Skin epidermis (tissue), 12 donors: ENCODE measurements around the gene BYSL.

ENCODE experiments used
- H3K27ac ChIP-seq, 21 experiments: fragments of 200-600 bp; sonication (generic) in 11 of 21; one replicate each; pipeline ENCODE4 v1.5.0; 2020; ENCODE audit warnings: mild to moderate bottlenecking in 3 of 21, inconsistent platforms in 2 of 21, moderate library complexity in 2 of 21
- H3K4me3 ChIP-seq, 7 experiments: fragments of 200-600 bp; sonication (generic) in 2 of 7; one replicate each; pipeline ENCODE4 v1.5.0; 2020; ENCODE audit warnings: inconsistent platforms in 2 of 7, mild to moderate bottlenecking in 2 of 7, moderate library complexity in 1 of 7

BYSL gene

DNA sequence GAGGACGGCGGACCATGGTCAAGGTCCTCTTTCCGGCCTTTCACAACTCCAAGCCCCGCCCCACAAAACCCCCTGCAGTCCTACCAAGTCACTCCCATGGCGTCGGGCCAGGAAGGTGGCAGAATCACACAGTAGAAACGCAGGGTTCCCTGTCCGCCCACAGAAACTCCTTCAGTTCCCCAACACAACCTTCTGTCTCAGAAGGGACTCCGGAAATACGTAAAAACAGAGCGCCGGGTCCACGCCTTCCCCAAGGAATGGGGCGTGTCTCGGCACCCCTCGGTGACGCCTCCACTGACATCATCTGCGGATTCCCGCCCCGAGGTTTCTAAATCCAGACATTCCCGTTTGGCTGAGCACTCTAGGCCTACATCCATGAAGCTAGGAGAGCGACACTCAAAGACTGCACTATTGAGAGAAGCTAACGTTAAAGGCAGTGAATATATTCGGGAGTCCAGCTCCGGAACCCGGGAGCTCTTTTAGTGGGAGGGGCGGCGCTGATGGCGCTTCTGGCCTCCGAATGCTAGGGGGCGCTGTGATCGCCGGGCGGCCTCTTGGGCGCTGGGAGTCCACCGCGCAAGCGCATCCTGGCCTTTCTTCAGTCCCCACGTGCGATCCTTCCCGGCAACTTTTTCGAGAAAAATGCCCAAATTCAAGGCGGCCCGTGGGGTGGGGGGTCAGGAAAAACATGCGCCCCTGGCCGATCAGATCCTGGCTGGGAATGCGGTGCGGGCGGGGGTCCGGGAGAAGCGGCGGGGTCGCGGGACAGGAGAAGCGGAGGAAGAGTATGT lies at the start of gene BYSL, which contains the start of gene MED20:
TSS of gene BYSL (plus strand) at position 579 of the 791 bp plus-strand sequence. CDS start at position 643, 64 bp downstream.
TSS of gene MED20 (minus strand) at position 219 of the 791 bp plus-strand sequence. CDS start at position 98, 121 bp downstream.
- Histone ChIP-seq H3K4me3 (peak within 1 kb of the TSS; percentile 55 to 97 (median 73)), H3K27ac (peak within 1 kb of the TSS; percentile 79 to 99 (median 95))

GRCh38 chr6:41871691-41872090 lies 49.6 kb upstream of the BYSL start:
- Histone ChIP-seq H3K4me3 (no peak overlapping the region), H3K27ac (no peak overlapping the region)

GRCh38 chr6:41872147-41872546 lies 49.2 kb upstream of the BYSL start:
- H3K27ac ChIP-seq = no peak overlapping the region
- H3K4me3 ChIP-seq = no peak overlapping the region

DNA sequence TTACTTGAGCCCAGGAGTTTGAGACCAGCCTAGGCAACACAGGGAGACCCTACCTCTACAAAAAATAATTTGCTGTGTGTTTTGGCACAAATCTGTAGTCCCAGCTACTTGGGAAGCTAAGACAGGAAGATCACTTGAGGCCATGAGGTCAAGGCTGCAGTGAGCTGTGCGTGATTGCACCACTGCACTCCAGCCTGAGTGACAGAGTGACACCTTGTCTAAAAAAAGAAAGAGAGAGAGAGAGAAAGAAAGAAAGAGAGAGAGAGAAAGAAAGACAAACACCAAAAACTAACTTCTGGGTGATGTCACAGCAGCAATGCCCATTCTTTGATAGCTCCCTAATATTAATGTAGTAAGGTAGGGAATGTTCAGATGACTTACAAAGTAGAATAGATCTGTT lies 46.6 kb upstream of the BYSL start:
- Histone ChIP-seq H3K4me3 (no peak overlapping the region), H3K27ac (no peak overlapping the region)

- no peak overlapping the region for H3K4me3 ChIP-seq
- H3K27ac ChIP-seq = no peak overlapping the region
Measured at GRCh38 chr6:41877051-41877680, 44.1 kb upstream of the BYSL start.

GRCh38 chr6:41878246-41878645 lies 43.1 kb upstream of the BYSL start:
- Histone ChIP-seq H3K4me3 (no peak overlapping the region), H3K27ac (no peak overlapping the region)

- no peak overlapping the region for H3K27ac ChIP-seq
Measured at GRCh38 chr6:41878961-41879405, 42.3 kb upstream of the BYSL start.

GRCh38 chr6:41881506-41881905 lies 39.8 kb upstream of the BYSL start:
- Histone ChIP-seq H3K4me3 (no peak overlapping the region), H3K27ac (no peak overlapping the region)

More at GRCh38 chr6:41878961-41879405, 42.3 kb upstream of the BYSL start:
- H3K4me3 ChIP-seq = no peak overlapping the region

DNA sequence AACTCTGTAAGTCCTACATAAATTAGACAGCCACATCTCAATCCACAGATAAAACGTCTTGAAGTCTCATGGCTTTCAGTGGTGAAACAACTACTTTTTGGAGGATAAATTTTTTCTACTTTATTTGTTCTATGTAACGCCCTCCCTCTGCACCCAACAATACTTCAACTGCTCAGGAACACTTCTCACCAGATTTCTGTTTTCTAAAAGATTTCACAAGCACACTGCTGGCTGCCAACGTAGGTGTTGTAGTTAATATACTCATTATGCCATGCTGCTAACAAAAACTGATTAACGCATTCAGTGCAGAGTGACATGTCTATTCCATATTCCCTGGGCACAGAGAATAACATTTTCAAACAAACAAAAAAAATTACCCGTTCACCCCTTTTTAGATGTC lies 36.3 kb upstream of the BYSL start:
- H3K27ac ChIP-seq = no peak overlapping the region
- no peak overlapping the region for H3K4me3 ChIP-seq

DNA sequence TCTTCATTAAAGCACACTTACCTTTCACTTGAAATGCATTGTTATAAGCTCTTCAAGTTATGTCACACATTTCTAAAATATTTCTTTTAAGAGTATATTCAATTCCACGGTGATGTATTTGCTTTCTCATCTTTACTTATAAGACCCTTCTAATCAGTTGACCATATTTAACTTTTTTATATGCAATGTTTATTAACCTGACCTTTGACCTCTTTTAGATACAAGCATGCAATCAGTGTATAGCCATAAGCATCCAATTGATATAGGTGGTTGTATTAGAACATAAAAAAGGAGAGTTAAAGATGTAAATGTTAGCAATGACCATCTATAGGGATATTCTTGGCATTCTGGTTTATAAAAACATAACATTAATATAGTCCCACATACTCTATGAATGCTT lies 35.4 kb upstream of the BYSL start:
- Histone ChIP-seq H3K27ac (no peak overlapping the region), H3K4me3 (no peak overlapping the region)

- peak overlapping the region in 2 of 21 experiments; percentile 16 to 50 for H3K27ac ChIP-seq
- H3K4me3 ChIP-seq = no peak overlapping the region
Measured at GRCh38 chr6:41887331-41887751, 34.0 kb upstream of the BYSL start.

DNA sequence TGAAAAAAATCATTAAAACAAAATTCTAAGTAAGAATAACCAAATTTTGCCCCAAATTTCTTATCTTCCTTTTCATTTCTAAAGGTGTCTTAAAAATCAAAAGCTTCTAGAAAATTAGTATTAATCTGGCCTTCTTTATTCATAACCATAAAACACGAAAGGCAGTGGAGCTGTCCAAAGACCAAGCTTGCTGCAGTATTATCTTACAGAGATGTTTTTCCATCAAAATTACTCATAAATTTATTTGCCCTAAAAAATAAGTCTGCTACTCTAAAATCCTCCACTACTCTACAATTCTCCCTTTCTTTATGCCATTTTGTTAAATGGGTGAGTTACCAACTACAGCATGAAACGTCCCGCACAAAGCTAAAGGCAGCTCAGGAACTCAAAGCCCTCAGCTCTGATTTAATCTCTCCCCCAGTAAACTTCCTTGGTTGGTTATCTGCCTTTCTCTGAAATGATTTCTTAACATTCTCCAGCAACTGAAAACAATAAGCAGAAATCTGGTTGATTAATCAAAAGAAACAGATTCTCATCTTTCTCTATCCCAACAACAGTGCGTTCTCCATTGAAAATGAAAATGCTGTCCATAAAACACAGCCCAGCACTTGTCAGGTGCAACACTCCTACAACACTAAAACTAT lies 28.3 kb upstream of the BYSL start:
- Histone ChIP-seq H3K27ac (no peak overlapping the region), H3K4me3 (no peak overlapping the region)

- Histone ChIP-seq H3K4me3 (peak overlapping the region; percentile 52 to 80 (median 70)), H3K27ac (peak overlapping the region in 19 of 21 experiments; percentile 55 to 92 (median 82))
Measured at GRCh38 chr6:41894366-41895299, 26.7 kb upstream of the BYSL start.

- H3K4me3 ChIP-seq = peak within 1 kb of the TSS; percentile 52 to 80 (median 70)
Measured at GRCh38 chr6:41895300-41896233, 25.7 kb upstream of the BYSL start, which contains the start of gene USP49. Gene USP49 (minus strand): TSS chr6:41895375. CDS start chr6:41806983, 88,392 bp downstream.

GRCh38 chr6:41896281-41896680 lies 25.0 kb upstream of the BYSL start:
- Histone ChIP-seq H3K27ac (peak overlapping the region in 16 of 21 experiments; percentile 45 to 92 (median 82)), H3K4me3 (peak overlapping the region in 3 of 7 experiments; percentile 75 to 80 (median 79))

More at GRCh38 chr6:41895300-41896233, 25.7 kb upstream of the BYSL start, which contains the start of gene USP49:
- H3K27ac ChIP-seq = peak within 1 kb of the TSS in 20 of 21 experiments; percentile 55 to 92 (median 82)

DNA sequence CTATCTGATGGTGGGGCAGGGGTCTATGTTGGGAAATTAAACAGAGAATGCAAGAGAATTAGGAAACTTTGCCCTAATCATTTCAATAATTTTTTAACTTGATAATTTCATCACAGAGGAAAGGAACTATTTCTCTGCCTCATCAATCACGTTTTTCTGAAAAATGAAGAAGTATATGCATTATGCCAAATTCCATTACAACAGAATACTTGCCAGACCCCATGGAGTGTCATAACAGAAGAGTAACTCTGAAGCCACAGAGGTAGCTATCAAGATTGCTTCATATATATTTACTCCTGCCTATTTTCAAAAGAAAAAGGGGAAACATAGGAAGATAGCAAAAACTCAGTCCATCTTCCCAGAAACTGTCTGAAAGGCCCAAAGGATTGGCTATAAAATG lies 20.4 kb upstream of the BYSL start:
- Histone ChIP-seq H3K4me3 (no peak overlapping the region), H3K27ac (no peak overlapping the region)

DNA sequence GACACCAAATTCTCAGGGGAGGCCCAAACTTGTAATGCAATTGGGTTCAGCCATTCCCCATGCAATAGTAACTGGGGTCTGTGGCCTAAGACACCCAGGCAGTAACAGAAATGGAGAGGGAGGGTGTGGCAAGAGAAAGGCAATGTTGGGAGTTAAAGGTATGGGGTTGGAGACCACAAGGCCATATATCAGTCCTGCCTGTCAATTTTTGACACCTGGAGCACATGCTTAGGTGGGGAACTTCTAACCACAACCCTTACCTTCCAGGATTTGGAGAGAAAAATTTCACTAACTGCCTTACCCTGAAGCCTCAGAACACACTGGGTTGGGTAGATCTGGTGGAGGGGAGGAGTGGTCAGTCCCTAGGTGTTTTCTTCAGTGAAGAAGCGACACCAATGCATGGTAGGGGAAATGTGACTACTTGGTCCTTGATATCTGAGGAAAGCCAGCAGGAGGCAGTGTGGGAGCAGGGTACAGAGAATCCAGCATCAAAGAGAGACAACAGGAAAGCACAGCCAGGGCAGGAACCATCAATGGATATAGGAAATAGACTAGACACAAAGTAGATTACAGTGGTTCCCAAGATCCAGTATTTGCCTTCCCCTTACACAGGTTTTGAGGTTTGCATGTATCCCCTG lies 19.3 kb upstream of the BYSL start:
- H3K27ac ChIP-seq = no peak overlapping the region
- H3K4me3 ChIP-seq = no peak overlapping the region
